Myocyte (in vitro differentiated cells): ENCODE measurements around the gene RXRA. TPM values are rescaled to one million over a fixed set of nuclear protein-coding genes. Genes with fewer than 3 reads are reported as not detected.

ENCODE experiments used
- DNase-seq: peaks from one replicate; pipeline ENCODE4 v3.0.0-alpha.2; 2012; ENCODE audit warnings: low read depth
- total RNA-seq: library from RNA; depleted of rRNA; stranded (reverse); fragments of >200 nt; gene quantifications from 2 replicates; pipeline ENCODE4 v1.2.3, GENCODE V29; 2014

RXRA gene
- total RNA-seq, 1 donor from 2014 or later = 25.4 TPM

DNA sequence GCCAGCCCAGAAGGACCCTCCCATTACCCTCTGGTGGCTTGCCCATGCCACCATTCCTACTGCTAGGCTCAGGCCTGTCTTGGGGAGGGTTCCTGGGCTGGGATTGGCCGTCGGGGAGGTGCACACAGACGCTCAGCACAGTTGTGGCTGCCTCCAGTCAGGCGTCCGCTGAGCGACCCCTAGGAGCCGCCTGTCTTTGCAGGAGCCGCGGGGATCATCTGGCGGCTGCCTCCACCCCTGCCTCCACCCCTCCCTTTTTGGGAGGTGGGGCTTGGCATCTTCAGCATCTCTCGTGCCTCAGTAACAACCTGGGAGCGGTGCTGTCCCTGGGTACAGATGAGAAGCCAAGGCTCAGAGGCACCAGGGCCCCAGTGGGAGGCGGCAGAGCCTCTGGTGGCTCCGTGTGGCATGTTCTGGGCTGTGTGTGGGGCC lies 39.6 kb downstream of the RXRA start:
- no peak for DNase-seq

DNA sequence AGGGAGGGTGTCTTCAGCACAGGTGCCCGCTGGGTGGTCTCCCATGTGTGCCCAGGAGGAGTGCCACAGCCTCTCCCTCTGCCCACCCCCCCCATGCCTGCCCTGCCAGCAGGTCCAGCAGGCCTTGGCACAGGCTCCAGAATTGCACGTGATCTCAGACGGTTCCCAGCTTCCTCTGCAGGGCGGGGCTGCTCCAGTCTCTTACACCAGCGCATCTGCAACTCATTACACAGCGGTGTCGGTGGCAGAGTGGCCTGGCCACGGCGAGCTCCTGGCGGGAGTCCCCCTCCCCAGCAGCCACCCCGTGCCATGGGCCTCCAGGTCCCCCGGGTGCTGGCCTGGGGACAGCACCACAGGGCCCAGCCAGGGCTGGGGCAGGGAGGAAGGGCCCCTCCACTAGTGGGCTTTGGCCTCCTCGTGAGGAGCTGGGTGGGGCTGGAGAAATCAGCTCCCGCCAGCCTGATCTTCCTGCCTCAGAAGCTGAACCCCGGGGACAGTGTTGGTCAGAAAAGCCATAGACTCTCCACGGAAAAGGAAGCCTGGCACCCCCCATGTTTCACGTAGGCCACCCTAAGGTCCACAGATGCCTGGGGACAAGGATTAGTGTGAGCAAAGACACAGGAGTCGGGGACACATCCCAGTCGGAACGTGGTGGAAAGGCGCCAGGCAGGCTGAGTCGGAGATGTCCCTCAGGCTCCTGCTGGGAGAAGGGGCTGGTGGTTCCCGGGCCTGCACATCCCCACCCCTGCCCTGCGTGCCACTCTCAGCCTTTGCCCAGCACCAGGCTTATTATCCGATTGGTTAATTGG lies 40.2 kb downstream of the RXRA start:
- peak; percentile 66 for DNase-seq

DNA sequence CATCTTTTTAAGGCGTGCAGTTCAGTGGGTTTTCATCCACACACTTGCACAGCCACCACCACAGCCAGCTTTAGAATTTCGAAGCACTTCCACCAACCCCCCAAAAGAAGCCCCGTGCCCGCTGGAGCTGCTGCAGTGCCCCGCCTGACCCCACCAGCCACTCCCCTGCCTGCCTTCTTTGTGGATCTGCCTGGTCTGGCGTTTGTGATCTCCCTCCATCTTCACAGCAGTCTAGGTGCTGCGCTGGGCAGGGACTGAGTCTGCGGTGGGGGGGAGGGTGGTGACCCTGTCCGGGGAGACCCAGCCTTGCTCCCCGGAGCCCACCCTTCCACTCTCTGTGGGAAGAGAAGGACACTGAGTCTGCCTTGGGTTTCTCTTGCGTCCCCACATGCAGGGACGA lies 40.8 kb downstream of the RXRA start:
- DNase-seq = no peak

GRCh38 chr9:134367791-134368490 lies 41.7 kb downstream of the RXRA start:
- DNase-seq = peak; percentile 39

GRCh38 chr9:134368571-134368970 lies 42.3 kb downstream of the RXRA start:
- no peak for DNase-seq

- peak; percentile 31 for DNase-seq
These were observed 43.4 kb downstream of the RXRA start for GRCh38 chr9:134369416-134370212.

DNA sequence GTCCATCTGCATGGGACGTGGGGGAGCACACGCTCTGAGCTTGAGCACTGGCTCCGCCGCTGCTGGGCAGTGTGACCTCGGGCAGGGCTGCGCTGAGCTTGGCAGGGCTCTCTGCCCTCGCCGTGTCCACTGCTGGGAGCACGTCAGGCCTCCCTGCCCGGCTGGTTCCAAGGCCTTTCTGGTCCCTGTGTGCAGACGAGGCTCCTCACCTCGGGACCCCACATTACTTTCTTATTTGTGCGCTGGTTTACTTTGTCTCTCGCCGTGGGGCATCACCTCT lies 43.9 kb downstream of the RXRA start:
- no peak for DNase-seq

GRCh38 chr9:134370638-134371037 lies 44.4 kb downstream of the RXRA start:
- no peak for DNase-seq

- no peak for DNase-seq
These were observed 45.5 kb downstream of the RXRA start for GRCh38 chr9:134371731-134372130.

DNA sequence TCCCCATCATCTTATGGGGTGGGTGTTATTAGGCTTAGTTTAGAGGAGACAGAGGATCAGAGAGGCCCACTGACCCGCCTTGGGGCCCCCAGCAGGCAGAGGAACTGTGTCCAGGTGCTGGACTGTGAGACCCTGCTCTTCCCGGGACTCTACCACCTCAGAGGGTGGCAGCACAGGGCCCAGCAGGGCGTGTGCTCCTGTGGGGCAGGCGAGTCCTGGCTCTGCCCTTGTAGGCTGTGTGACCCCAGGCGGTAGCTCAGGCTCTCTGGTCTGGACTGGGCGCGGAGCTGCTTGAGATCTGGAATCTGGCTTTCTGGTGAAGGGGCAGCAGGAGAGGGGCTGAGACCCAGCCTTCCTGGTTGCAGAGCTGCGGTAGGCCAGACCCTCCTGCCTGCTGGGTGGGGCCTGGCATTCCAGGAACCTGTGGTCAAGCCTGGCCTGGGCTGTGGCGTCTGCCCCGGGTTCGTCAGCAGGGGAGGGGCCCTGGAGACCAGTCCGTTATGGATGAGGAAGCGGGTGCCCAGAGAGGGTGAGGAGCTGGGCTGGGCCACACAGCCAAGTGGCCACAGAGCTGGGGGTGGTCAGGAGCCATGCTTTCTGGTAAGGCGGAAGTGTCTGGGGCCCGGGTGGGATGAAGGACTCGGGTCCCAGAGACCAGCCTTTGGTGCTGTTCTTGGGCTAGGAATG lies 46.5 kb downstream of the RXRA start:
- DNase-seq = peak; percentile 48

DNA sequence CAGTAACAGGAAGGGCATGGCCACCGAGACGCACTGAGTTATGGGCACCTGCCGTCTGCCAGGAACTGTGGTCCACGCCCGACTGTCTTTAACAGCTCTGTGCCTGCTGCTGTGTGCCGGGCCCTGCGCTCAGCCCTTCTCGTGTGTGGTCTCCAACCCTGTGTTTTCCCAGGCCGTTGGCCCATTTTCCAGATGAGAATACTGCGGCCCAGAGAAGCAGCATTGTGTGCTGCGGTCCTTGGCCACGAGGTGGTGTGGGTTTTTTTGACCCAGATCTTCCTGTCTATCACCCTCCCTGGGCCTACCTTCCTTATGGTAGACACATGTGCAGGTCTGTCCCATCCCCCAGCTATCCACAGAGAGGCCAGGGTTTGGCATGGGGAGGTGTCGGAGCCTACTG lies 47.0 kb downstream of the RXRA start:
- no peak for DNase-seq

GRCh38 chr9:134373953-134374300 lies 47.7 kb downstream of the RXRA start:
- no peak for DNase-seq

DNA sequence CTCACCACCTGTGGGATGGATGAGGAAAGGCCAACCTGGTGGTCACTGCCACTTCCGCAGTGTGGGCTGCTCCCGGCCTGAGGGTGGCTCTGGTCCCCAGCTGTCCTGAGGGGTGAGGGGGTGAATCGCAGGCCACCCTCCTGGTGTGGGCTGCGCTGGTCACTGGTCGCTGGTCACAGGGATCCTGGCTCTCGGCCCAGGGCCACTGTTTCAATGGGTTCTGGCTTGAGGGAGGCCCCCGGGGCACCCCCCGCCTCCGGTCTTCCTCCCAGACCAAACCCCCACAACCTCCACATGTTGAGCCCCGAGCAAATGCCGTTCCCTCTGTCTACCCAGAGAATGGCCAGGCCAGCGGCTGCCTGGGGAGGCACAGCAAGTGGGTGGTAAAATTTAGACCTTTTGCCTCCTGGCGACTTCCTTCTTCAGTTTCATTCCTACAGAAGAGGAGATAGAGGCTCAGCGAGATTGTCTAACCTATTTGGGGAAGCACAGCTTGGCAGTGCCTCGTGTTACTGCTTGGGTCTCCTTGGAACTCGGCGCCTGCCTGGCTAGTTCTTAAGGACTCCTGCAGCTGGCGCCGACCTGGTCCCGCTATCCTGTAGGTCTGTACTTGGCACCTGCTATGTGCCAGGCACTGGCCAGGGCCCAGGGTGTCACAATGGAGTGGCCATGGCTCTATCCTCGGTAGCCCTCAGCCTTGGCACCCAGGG lies 48.2 kb downstream of the RXRA start:
- no peak for DNase-seq

GRCh38 chr9:134375011-134375390 lies 48.7 kb downstream of the RXRA start:
- peak; percentile 32 for DNase-seq

DNA sequence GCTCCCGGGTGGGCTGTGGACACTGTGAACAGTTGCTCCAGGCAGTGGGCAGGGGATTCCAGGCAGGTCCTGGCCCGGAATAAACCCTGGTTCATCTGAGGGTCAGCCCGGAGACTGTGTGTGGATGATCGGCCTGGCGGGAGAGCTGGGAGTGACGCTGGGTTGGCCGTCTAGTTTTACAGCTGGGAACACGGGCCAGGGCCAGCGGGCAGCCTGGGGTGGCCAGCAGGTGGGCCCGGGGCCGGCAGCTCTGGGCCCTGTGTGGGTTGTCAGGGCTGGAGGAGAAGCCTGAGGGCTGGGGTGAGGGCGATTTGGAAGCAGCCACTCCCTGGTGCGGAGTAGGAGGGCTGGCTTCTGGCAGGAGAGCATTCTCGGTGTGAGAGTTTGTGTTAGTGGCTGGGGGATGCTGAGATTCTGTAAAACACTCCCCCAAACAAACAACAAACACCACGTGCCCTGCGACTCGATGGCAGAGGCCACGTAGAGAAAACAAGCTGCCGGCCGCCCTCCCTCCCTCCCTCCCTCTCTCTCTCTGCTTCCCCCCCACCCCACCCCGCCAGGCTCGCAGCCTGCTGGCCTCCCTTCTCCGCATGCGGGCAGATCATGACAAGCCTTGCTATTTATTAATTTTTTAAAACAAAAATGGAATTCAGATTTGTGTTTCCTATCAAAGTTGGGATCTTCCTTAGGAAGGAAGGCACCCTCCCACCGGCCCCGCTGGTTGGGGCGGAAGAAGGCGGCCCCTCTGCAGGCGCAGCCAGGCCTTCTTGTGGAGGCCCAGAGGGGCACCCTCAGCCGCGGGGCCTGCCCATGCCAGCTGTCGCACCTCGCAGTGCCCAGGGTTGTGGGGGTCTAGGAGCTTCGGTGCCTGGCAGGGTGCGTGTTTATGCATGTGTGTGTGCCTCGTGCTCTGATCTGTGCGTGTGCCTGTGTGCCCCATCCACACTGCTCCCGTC lies 49.5 kb downstream of the RXRA start:
- peak; percentile 44 for DNase-seq

- no peak for DNase-seq
These were observed 50.3 kb downstream of the RXRA start for GRCh38 chr9:134376386-134377142.

- no peak for DNase-seq
These were observed 50.9 kb downstream of the RXRA start for GRCh38 chr9:134377143-134377484.

DNA sequence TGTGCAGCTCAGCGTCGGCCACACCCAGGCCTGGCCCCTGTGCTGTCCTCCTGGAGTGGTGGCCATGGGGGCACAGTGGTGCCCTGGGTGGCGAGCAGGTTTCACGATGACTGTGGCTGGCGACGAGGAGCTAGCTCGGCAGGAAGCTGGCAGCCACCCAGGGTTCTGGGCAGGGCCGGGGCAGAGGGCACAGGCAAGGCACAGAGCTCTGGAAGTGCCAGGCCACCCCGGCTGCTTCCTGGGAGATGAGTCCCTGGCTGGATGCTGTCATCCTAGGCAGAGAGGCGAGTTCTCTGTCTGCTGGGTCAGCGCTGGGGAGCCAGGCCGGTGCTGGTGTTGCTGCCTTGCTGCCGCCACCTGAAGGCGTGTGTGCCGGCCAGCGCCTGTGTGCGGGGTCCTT lies 51.7 kb downstream of the RXRA start:
- DNase-seq = peak; percentile 55

DNA sequence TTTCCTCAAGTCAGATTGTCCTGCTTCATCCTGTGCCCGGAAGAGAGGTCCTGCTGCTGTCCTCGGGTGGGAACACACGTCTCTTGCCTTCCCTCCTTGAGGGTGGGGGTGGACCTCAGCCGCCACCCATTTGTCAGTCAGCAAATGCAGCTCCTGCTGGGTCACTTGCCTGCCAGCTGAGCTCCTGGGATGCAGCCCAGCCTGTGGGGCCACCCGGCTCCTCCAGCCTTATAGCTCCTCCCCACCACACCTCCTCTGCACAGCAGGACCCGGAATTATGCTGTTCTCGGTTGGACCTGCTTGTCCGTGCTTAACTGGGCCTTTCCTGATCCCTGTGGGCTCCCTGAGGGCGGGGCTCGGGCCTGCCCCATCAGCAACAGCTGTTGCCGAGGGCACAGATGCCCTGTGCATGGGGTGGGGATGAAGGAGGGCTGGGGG lies 52.7 kb downstream of the RXRA start:
- DNase-seq = peak; percentile 85
